ENCODE measurements around the gene POLR2M.

POLR2M gene

GRCh38 chr15:57734860-57735259, 28.3 kb downstream of the POLR2M start (continued):
- TF ChIP-seq ZNF449 (tag by site-specific recombination; IDR thresholded peaks at IDR 0.05) (no peak), REPIN1 (tag by site-specific recombination; IDR thresholded peaks at IDR 0.05; ENCODE audit: low read depth) (no peak), ZNF560 (tag by site-specific recombination; IDR thresholded peaks at IDR 0.05; ENCODE audit: borderline replicate concordance) (no peak), ZNF629 (tag by site-specific recombination; IDR thresholded peaks at IDR 0.05) (no peak), ZBTB10 (tag by site-specific recombination; IDR thresholded peaks at IDR 0.05) (no peak), ZNF792 (tag by site-specific recombination; IDR thresholded peaks at IDR 0.05) (no peak), ZNF768 (tag by site-specific recombination; IDR thresholded peaks at IDR 0.05) (no peak), INSM2 (tag by site-specific recombination; IDR thresholded peaks at IDR 0.05) (no peak)
- TF ChIP-seq, protein P1, sequence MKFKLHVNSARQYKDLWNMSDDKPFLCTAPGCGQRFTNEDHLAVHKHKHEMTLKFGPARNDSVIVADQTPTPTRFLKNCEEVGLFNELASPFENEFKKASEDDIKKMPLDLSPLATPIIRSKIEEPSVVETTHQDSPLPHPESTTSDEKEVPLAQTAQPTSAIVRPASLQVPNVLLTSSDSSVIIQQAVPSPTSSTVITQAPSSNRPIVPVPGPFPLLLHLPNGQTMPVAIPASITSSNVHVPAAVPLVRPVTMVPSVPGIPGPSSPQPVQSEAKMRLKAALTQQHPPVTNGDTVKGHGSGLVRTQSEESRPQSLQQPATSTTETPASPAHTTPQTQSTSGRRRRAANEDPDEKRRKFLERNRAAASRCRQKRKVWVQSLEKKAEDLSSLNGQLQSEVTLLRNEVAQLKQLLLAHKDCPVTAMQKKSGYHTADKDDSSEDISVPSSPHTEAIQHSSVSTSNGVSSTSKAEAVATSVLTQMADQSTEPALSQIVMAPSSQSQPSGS (tag by site-specific recombination; IDR thresholded peaks at IDR 0.05; ENCODE audit: low read depth) = no peak

GRCh38 chr15:57735431-57735830, 28.9 kb downstream of the POLR2M start:
- no peaks in the 10 kb centered on the region for H3K36me3 ChIP-seq (ENCODE audit: control insufficient read depth in 2 of 2, insufficient read depth in 1 of 2, low read length in 2 of 2)
- CTCF ChIA-PET = interaction anchor here (1.5 kb wide), 1 partner anchor 28 kb away, joined by 5 read pairs; no protein-coding TSS in a partner anchor
- H3K9me3 ChIP-seq (ENCODE audit: control insufficient read depth, insufficient read depth, low read depth, low read length) = no peaks in the 10 kb centered on the region
- TF ChIP-seq ZNF18 (tag by site-specific recombination; IDR thresholded peaks at IDR 0.05) (no peak), ZFP37 (tag by site-specific recombination; IDR thresholded peaks at IDR 0.05) (no peak), KLF17 (tag by site-specific recombination; IDR thresholded peaks at IDR 0.05) (no peak)
- TF ChIP-seq, protein P2, sequence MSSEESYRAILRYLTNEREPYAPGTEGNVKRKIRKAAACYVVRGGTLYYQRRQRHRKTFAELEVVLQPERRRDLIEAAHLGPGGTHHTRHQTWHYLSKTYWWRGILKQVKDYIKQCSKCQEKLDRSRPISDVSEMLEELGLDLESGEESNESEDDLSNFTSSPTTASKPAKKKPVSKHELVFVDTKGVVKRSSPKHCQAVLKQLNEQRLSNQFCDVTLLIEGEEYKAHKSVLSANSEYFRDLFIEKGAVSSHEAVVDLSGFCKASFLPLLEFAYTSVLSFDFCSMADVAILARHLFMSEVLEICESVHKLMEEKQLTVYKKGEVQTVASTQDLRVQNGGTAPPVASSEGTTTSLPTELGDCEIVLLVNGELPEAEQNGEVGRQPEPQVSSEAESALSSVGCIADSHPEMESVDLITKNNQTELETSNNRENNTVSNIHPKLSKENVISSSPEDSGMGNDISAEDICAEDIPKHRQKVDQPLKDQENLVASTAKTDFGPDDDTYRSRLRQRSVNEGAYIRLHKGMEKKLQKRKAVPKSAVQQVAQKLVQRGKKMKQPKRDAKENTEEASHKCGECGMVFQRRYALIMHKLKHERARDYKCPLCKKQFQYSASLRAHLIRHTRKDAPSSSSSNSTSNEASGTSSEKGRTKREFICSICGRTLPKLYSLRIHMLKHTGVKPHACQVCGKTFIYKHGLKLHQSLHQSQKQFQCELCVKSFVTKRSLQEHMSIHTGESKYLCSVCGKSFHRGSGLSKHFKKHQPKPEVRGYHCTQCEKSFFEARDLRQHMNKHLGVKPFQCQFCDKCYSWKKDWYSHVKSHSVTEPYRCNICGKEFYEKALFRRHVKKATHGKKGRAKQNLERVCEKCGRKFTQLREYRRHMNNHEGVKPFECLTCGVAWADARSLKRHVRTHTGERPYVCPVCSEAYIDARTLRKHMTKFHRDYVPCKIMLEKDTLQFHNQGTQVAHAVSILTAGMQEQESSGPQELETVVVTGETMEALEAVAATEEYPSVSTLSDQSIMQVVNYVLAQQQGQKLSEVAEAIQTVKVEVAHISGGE (tag by site-specific recombination; conservative IDR thresholded peaks at IDR 0.05; ENCODE audit: low read depth) = no peak
- H3K4me1 ChIP-seq (ENCODE audit: control insufficient read depth, insufficient read depth, low read length) = no peaks in the 10 kb centered on the region
- H3K27ac ChIP-seq (ENCODE audit: extremely low read depth, low read depth, low read length) = no peak overlapping the region
- H3K4me3 ChIP-seq (ENCODE audit: low read depth, low read length) = no peak overlapping the region
- POLR2A ChIA-PET = no interaction called here

Measured in HEK293 (cell line).